Breast epithelium (tissue), 3 donors: ENCODE results near the gene DHRS12.

Experiments
- CTCF ChIP-seq, 3 donors: fragments of 450-650 bp; IDR thresholded peaks; one replicate each; pipeline ENCODE4 v1.5.1; 2016 to 2017; ENCODE audit warnings: antibody characterized with exemption in 3 of 3, mild to moderate bottlenecking in 3 of 3, moderate library complexity in 3 of 3
- POLR2A ChIP-seq: fragments of 450-650 bp; IDR thresholded peaks from one replicate; pipeline ENCODE4 v1.6.1; 2016; ENCODE audit warnings: antibody characterized with exemption, mild to moderate bottlenecking, moderate library complexity
- POLR2AphosphoS5 ChIP-seq, 3 donors: sonication (generic); formaldehyde crosslinking; IDR thresholded peaks; one replicate each; pipeline ENCODE4 v1.6.1; 2017; ENCODE audit warnings: antibody characterized with exemption in 3 of 3

GRCh38 chr13:51767100-51767499 is 36.9 kb downstream of the DHRS12 start:
- TF ChIP-seq CTCF (IDR thresholded peaks at IDR 0.05) (no peak), POLR2A (no peak), POLR2AphosphoS5 (IDR thresholded peaks at IDR 0.05) (no peak)
